ENCODE results near the gene COL19A1.
"Not testable (repeated sequence)": the region's sequence is repeated elsewhere in the genome, so short reads cannot be mapped to it uniquely, and the experiment has no call there.

COL19A1 gene

DNA sequence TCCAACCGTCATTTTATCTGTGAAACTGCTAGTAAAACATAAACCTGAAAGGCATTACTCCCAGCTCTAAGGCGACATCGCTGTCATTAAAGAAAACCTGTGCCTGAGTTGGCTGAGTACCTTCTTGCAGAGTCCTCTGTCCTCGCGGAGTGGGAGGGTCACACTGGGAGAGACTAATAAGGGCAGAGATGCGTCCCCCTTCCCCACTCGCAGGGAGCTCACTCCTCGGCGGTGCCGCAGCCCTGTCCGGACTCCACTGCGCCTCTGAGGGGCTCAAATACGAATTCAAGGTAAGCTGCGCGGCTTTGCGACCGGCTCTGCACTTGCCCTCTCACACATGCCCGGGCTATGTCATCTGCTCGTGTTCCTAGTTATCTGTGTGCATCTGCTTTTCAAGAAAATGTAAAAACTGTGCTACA lies at the start of gene COL19A1:
COL19A1 (plus strand) TSS at position 206 of the 419 bp plus-strand sequence. CDS start 13,012 bp downstream, outside the sequence.
- DNase-seq: no peak

DNA sequence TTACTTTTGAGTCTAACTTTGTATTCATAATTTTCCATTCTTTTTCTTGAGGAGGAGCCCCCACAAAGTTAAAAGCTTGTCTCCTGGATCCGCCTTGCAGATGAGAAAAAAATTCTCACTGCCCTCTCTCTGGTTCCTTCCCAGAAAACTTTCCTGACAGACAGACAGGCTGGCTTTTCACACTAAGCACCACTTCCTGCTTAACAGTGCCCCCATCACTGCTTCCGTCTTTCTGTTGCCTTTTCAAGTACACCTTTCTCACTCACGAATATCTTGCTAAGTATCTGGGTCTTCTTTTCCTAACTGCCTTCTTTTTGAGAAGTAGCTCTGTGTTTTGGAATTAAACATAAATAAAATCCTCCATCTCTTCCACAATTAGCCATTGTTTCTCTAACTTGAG lies 49.8 kb upstream of the COL19A1 start:
- no peak for DNase-seq

GRCh38 chr6:69817358-69817757 lies 49.0 kb upstream of the COL19A1 start:
- no peak for DNase-seq

DNA sequence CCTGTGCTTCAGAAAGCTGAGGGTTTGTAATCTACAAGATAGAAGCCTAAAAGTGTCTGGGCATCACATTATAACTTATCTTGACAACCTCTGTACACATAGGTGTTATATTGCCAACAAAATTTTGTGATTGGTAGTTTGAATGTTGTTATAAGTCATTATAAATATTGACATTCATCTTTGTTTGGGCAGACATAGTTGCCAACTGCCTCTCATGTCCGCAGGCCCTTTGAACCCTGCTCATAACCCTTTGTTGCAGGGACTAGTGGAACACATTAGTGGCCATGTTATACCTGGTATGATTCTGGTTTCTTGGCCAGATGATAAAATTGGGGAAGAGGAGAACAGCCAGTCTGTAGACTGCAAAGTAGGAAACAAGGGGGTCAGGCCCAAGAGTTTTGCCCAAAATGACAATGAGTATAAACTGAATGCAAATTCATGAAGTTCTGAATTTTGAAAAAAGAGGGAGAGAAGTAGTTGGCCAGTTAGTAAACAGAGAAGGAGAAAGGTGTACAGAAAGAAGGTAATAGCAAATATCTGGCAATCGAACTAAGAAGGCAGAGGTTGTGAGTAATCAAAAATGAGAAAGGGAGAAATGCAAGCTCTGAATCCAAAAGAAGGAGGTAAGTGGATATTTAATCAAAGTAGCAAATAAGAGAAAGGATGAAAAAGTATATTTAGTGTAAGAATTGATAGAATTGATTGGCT lies 48.0 kb upstream of the COL19A1 start:
- no peak for DNase-seq

DNA sequence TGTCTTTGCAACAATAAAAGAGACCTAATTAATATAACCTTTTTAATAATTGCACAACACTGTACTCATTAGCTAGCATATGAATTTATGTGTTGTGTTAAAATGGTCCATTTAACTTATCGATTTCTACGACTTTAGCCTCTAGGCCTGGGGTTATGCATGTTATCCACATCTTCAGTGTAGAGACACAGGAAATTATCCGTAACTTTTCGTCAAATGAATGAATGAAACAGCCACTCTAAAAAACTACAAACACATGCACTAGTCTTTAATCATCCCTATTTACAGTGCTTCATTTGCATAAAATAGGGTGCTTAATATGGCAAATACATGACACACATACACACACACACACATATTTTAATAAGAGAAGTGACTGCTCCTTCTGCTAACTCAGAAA lies 47.2 kb upstream of the COL19A1 start:
- DNase-seq: no peak

- DNase-seq: no peak
These were observed 46.3 kb upstream of the COL19A1 start for GRCh38 chr6:69820018-69820417.

- DNase-seq: no peak
These were observed 45.9 kb upstream of the COL19A1 start for GRCh38 chr6:69820438-69820837.

DNA sequence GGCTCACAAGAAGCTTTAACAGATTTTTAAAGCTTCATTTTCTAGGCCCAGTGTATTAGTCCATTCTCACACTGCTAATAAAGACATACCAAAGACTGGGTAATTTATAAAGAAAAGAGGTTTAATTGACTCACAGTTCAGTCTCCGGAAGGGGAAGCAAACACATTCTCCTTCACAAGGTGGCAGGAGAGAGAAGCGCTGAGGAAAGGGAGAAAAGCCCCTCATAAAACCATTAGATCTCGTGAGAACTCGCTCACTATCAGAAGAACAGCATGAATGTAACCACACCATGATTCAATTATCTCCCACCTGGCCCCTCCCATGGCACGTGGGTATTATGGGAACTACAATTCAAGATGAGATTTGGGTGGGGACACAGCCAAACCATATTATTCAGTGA lies 42.0 kb upstream of the COL19A1 start:
- DNase-seq: not testable (repeated sequence)

GRCh38 chr6:69825904-69826303 lies 40.5 kb upstream of the COL19A1 start:
- no peak for DNase-seq

- DNase-seq: no peak
These were observed 39.0 kb upstream of the COL19A1 start for GRCh38 chr6:69827276-69827893.

DNA sequence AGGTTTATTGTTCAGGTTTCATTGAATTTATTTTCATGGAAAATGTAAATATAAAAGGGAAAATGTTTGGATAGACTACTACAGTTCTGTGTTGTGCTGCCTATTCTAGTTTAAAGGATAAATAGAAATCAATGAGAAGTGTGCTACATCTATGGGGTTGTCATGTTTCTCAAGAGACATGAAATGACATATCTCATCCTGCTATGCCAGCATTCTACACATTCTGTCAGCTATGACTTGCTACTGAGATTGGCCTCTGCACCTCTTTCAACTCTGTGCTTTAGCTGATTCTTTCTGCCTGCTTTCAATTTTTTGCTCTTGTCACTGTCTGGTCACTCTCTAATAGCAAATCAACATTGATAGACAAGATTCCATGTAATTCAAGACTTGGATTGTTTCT lies 33.8 kb upstream of the COL19A1 start:
- DNase-seq: no peak

- DNase-seq: peak; percentile 19
These were observed 30.8 kb upstream of the COL19A1 start for GRCh38 chr6:69835414-69836179.

- DNase-seq: no peak
These were observed 24.5 kb upstream of the COL19A1 start for GRCh38 chr6:69841862-69842261.

- no peak for DNase-seq
These were observed 23.2 kb upstream of the COL19A1 start for GRCh38 chr6:69843189-69843588.

GRCh38 chr6:69846312-69846711 lies 20.0 kb upstream of the COL19A1 start:
- no peak for DNase-seq

DNA sequence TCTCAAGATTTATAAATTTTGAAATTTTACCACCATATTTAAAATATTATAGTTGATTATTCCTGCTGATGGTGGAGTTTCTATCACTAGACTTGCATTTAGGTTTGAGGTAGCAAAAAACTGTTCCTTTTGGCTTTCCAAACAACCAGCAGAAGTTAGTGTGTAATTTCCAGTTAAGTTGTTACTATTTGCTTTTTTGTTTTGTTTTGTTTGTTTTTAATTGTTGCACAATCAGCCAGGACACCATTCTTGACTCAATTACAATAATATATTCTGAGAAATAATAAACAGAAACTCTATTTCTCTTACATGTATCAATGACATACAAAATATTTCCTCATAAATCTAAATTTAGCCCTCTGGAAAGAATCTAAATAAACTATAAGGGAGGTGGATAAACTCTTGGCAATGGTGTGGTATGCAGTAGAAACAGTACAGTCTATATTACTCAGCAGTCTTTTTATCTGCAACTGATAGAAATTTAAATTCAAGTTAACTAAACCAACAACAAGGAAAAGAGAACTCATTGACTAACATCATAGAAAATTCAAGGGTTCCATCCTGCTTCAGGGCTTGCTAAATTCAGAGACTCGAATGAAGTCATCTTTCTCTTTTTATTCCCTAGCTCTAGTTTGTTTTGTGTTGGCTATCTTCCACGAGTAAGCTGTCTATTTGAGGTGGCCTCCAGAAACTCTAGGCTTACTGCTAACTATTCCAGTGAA lies 19.4 kb upstream of the COL19A1 start:
- DNase-seq: no peak

DNA sequence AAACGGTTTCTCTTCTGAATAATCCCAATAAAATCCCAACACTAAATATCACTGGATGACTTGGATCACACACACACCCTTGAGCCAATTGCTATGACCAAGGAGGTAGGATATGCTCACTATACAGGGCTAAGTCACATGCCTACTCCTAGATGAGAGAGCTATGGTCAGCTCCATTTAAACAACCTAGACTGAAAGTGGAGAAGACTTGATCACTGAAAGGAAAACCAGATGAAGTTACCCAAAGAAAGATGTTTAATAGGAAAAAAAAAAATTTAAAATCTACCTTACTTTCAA lies 18.9 kb upstream of the COL19A1 start:
- no peak for DNase-seq

GRCh38 chr6:69848552-69848951 lies 17.8 kb upstream of the COL19A1 start:
- DNase-seq: no peak

DNA sequence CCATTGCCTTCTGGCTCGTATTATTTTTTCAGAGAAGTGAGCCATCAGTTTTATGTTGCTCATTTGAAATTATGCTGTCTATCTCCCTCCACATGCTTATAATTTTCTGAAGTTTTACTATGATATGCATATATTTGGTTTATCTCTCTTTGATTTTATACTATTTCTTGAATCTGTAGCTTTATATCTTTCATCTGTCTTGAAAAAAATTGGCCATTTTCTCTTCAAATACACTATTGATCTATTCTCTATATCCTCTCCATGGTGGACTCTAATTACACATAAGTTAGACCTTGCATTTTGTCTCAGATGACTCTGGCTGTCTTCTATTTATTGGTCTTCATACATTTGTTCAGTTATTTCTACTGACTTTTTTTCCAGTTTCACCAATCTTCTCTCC lies 13.7 kb upstream of the COL19A1 start:
- DNase-seq: no peak

GRCh38 chr6:69861986-69862385 lies 4.4 kb upstream of the COL19A1 start:
- DNase-seq: peak; percentile 22

DNA sequence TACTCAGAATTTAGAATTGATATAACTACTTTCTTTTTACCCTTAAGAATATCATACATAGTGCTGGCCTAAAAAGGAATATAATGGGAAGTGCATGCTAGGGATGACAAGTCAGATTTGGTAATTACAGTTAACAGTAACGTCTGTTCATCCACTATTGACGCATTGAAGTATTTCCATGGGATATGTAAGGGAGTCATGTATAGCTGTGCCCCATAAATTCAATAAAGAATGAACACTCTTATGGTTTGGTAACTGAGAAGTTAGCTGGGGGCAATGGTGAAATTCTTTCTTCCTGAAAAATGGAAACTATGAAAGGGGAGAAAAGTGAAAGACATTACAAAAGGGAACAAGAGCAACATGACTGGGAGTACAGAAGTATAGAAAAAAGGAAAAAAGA lies 2.6 kb upstream of the COL19A1 start:
- DNase-seq: no peak

DNA sequence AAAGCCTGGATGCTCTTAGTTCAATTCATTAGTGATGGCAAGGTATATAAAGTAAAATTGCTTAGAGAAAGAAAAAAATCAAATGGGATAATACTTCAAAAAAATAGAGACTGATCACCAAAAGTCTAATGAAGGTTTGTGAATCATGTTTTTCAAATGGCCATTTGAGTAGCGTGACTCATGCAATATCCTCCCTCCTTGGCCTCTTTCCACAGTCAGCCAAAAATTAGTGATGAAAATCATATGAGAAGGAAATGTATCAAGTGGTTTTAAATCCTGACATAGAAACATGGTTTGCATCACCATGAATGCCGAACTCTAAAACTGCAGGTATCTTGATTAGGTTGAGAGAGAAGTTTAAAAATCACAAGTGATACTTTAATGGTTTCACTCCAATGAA lies 1.2 kb upstream of the COL19A1 start:
- no peak for DNase-seq
